NCI-H128 (cell line): ENCODE results near the gene TRPV6.

Experiments
- DNase-seq: peaks from one replicate; lab custom pipeline; 2025; ENCODE audit not compliant: unreplicated experiment; lab: John Stamatoyannopoulos, UW

The TRPV6 gene

GRCh38 chr7:142885311-142886230 is at the start of gene TRPV6:
Gene TRPV6, minus strand, starts transcription at chr7:142885745.
- DNase-seq, result no peak

DNA sequence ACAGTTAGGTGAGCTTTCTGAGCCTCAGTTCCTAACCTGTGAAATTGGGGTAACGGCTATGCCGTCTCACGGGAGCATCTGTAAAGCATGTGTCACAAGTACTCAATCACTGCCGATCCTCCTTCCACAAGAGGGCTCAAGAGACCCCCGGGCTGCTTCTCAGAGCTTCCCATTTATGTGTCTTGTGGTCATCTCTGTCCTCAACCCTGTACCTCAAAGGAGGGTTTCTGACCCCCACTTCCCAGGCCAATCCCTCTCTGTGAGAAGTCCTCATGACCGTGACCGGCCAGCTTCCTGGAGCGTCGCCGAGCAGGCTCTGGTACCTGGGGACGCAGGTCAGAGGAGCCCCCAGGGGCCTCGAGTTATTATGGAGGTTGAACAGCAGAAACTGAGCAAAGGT is 48.5 kb upstream of the TRPV6 start:
- no peak for DNase-seq

- no peak for DNase-seq
Observed at GRCh38 chr7:142933624-142934023, 48.1 kb upstream of the TRPV6 start, which contains the start of gene TRPV5. Gene TRPV5, minus strand, starts transcription at chr7:142933746. Its CDS starts 287 bp downstream, at chr7:142933459.

DNA sequence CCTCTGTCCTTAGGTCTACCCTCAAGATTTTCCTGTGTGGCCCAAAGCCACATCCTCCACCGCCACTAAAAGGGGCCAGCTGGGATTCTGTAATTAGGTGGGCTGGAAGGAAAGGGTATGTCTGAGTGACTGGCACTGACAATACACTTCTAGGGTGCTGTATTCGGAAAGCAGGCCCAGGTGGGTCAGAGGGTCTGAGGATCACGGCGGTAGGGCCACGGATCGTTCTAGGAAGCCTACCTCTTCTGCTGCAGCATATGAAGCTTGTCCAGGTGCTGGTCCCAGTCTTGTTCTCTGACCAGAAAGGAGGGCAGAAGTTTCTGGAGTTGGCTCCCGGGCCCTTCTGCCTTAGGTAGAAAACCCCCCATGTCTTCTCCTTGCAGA is 47.5 kb upstream of the TRPV6 start:
- no peak for DNase-seq

- DNase-seq, result no peak
Observed at GRCh38 chr7:142932386-142933091, 47.0 kb upstream of the TRPV6 start.

- DNase-seq, result no peak
Observed at GRCh38 chr7:142930126-142930730, 44.7 kb upstream of the TRPV6 start.

GRCh38 chr7:142927949-142928348 is 42.4 kb upstream of the TRPV6 start:
- DNase-seq, result no peak

- DNase-seq, result no peak
Observed at GRCh38 chr7:142927085-142927745, 41.7 kb upstream of the TRPV6 start.

DNA sequence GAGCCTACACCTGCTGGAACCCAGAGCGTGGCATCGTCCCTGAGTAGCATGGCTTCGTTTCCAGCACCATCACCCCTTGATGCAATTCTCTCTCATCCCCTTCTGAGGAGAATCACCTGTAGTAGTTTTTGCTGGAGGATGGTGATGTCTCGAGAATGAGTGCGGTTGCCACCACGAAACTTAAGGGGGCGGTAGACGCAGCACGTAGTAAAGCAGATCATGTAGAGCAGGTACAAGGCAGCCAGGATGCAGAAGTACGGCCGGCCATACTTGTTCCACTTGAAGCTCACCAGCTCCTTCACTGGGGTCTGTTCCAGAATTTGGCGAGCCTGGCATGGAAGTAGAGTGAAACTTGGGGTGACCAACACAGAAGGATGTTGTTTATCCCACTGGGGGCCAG is 39.9 kb upstream of the TRPV6 start:
- DNase-seq, result no peak

DNA sequence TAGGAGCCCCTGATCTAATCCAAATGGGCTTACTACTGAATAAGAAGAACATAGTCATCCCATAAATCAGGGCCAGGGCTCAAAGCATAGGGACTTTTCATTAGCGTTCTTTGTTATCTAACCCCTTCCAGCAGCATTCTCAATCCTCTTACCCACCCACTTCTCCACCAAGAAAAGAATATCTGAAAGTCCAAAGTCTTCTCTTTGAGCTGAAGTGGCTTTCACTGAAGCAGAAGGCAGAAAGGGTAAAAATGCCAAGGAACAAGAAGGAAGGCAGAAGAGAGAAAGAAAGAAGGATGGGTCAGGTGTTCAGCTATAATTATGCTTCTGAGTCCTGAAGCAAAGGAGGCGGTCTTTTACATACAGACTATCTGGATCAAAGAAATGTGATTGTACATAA is 37.8 kb upstream of the TRPV6 start:
- DNase-seq, result no peak

- DNase-seq, result no peak
Observed at GRCh38 chr7:142919656-142920055, 34.1 kb upstream of the TRPV6 start.

DNA sequence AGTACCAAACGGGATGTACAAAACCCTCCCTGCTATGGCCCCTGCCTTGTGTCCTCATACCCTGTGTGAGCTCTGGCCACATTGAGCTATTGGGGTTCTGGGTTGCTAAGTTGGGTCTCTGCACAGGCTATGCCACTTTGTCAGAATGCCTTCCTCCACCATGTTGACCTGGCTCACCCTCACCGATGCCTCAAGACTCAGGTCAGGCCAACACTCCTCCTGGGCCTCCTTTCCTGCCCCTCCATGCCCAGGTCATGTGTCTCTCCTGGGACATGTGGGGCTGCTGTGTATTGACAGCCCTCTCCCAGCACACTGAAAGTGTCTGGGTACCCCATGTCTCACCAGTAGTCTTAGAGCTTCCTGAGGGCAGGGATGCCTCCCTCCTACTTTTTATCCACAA is 33.4 kb upstream of the TRPV6 start:
- DNase-seq, result no peak

DNA sequence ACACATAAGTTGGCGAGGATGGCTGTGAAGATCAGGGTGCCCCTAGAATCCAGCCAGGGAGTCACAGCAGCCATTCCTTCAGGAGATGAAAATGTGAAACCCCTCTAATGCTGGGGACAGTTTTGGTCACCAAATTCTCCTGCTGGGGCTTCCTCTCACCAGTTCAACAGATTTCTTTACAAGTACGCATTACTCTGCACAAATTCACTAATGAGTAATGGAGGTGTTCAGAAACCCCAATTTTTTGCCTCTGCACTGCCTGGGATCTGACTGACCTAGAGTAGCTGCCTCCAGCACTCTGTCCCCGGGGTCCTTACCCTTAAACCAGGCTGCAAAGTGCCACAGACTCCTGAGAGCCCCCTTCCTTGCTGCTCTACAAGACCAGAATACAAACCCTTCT is 31.9 kb upstream of the TRPV6 start:
- no peak for DNase-seq

DNA sequence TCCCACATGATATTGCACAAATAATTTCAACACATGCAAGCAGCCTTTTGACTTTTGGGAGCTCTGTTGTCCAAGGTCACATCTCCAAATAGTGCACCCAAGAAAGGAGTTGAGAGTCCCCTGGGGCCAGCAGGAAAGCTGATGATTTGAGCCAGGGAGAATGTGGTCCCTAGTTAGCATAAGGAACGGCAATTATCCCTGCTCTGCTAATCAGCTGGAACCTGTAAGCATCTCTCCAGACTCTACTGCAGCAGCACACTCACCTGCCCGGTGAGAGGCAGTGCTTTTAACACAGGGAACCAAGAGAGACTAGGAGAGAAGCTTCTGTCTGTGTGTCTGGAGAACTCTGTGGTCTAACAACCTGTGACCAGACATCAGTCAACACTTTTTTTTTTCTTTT is 31.0 kb upstream of the TRPV6 start:
- DNase-seq, result no peak

GRCh38 chr7:142915315-142915714 is 29.8 kb upstream of the TRPV6 start:
- DNase-seq, result no peak

DNA sequence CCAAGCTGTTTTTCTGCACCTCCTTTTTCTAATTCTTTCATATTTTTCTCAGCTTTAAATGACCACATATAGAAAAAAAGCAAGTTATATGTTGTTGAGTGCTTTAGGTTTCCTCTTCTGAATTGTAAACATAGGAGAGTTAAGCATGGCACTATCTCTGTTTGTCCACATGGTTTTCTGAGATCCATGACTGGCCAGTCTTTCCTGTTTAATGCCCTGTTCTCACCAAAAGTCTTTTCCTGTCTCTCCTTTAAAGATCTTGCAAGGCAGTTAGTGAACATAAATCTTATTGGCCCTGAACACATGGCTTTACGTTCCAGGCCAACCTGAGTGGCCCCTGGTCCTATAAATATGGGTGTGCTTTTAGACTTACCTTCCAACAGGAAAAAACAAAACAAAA is 28.6 kb upstream of the TRPV6 start:
- no peak for DNase-seq

GRCh38 chr7:142913566-142913965 is 28.0 kb upstream of the TRPV6 start:
- DNase-seq, result no peak

DNA sequence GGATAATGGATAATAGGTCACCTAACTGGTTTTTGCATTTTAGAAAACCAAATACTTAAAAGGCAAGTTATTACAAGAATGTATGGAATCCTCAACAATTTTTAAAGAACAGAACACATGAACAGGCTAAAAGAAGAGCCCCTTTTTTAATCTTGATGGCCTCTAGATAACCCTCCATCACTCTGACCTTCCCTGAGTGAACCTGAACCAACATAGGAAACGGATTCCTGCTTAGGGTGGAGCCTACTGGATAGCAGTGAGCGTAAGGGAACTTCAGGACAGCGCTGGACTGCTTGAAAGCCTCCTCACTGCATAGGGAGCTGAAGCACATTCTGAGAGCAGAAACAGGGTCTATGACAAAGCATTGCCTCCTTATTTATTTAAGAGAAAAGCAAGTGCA is 27.5 kb upstream of the TRPV6 start:
- DNase-seq, result no peak

DNA sequence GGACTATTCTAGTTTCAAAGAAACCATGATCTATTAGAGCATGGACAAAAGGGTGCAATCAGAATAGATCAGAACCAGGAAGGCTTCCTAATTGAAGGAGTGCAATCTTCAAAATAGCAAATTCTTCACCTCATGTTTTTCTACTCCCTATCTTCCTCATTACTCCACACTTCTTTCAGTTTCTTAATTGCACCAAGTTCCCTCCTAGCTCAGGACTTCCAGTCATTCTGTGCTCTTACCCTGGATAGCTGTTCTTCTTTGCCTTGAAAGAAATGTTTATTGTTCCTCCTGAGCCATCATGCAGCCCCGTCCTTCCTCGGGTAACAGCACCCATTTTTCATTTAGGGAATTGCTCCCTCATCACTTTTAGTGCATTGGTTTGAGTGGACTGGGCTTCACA is 24.9 kb upstream of the TRPV6 start:
- DNase-seq, result no peak

GRCh38 chr7:142910031-142910433 is 24.5 kb upstream of the TRPV6 start:
- no peak for DNase-seq
